HCT116 (cell line): ENCODE data around the gene LYSMD2.

Experiments
- CTCF ChIP-seq, 3 experiments: fragments of 200-600 bp in 1 of 3; sonication (generic) in 1 of 3; IDR thresholded peaks in 2 of 3; conservative IDR thresholded peaks in 1 of 3; 2 replicates each; pipeline ENCODE4 v1.5.1; 2012 to 2017; ENCODE audit warnings: low read depth in 2 of 3, low read length in 2 of 3, antibody characterized with exemption in 1 of 3, borderline replicate concordance in 1 of 3, control low read depth in 1 of 3, mild to moderate bottlenecking in 1 of 3, mixed read lengths in 1 of 3, mixed run types in 1 of 3, moderate library complexity in 1 of 3; ENCODE audit not compliant: insufficient read depth in 1 of 3
- EZH2phosphoT487 ChIP-seq: fragments of 200-600 bp; IDR thresholded peaks from 2 replicates; pipeline ENCODE4 v1.6.1; 2018; ENCODE audit warnings: antibody characterized with exemption, borderline replicate concordance
- POLR2AphosphoS5 ChIP-seq: IDR thresholded peaks from 2 replicates; pipeline ENCODE4 v1.6.1; 2011; ENCODE audit warnings: mild to moderate bottlenecking, low read depth, low read length, moderate library complexity
- RAD21 ChIP-seq: IDR thresholded peaks from 2 replicates; pipeline ENCODE4 v1.6.1; 2012; ENCODE audit warnings: low read depth, mild to moderate bottlenecking
- SP1 ChIP-seq: IDR thresholded peaks from 2 replicates; pipeline ENCODE4 v1.6.1; 2012; ENCODE audit warnings: low read depth
- ZNF274 ChIP-seq: fragments of 200-500 bp; sonication (Bioruptor generic); IDR thresholded peaks from 2 replicates; pipeline ENCODE4 v1.6.1; 2014; ENCODE audit warnings: mild to moderate bottlenecking, low read depth, low read length, inconsistent platforms
- TF ChIP-seq, protein P1 (sequence below): IDR thresholded peaks from 2 replicates; pipeline ENCODE4 v1.6.1; 2012
- TF ChIP-seq, protein P2 (sequence below): IDR thresholded peaks from 2 replicates; pipeline ENCODE4 v1.6.1; 2012; ENCODE audit warnings: low read depth

DNA sequence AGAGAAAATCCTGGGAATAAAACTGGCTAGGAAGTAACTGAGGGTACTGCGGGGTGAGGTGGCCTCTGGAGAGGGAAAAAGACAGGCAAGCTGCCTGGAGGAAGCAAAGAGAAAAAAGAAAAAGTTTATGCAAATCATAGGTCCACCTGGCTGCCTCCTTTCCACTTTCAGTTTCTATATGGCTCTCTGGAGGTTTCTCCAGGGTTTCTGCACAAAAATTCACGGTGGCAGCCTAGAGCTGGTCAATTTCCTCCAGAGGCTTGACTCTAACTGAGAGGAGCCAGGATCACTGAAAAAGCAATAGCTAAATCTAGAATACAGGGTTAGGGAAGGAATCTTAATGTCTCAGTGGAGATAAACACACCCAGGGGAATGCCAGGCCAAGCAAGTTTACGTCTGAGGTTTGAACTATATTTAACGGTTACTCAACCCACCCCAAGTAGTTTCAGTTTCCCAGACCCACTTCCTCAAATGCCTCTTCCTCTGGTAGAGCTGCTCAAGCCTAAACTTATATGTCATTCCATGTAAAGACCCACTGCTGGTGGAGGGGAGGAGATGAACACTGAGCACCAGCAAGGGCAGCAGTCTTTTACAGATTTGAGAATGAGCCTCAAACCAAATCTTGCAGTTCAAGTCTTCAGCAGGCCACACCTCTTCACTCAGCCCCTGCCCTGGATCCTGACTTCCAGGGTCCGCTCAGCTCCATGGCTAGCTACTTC, 5.7 kb downstream of the LYSMD2 start:
- TF ChIP-seq CTCF (IDR thresholded peaks at IDR 0.05 in 2 of 3, conservative IDR thresholded peaks at IDR 0.05 in 1 of 3; ENCODE audit: borderline replicate concordance in 1 of 3, insufficient read depth in 1 of 3, low read depth in 2 of 3, low read length in 2 of 3) = no peak
- TF ChIP-seq, protein P1, sequence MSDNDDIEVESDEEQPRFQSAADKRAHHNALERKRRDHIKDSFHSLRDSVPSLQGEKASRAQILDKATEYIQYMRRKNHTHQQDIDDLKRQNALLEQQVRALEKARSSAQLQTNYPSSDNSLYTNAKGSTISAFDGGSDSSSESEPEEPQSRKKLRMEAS = no peak
- TF ChIP-seq, protein P2, sequence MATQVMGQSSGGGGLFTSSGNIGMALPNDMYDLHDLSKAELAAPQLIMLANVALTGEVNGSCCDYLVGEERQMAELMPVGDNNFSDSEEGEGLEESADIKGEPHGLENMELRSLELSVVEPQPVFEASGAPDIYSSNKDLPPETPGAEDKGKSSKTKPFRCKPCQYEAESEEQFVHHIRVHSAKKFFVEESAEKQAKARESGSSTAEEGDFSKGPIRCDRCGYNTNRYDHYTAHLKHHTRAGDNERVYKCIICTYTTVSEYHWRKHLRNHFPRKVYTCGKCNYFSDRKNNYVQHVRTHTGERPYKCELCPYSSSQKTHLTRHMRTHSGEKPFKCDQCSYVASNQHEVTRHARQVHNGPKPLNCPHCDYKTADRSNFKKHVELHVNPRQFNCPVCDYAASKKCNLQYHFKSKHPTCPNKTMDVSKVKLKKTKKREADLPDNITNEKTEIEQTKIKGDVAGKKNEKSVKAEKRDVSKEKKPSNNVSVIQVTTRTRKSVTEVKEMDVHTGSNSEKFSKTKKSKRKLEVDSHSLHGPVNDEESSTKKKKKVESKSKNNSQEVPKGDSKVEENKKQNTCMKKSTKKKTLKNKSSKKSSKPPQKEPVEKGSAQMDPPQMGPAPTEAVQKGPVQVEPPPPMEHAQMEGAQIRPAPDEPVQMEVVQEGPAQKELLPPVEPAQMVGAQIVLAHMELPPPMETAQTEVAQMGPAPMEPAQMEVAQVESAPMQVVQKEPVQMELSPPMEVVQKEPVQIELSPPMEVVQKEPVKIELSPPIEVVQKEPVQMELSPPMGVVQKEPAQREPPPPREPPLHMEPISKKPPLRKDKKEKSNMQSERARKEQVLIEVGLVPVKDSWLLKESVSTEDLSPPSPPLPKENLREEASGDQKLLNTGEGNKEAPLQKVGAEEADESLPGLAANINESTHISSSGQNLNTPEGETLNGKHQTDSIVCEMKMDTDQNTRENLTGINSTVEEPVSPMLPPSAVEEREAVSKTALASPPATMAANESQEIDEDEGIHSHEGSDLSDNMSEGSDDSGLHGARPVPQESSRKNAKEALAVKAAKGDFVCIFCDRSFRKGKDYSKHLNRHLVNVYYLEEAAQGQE = no peak
- TF ChIP-seq POLR2AphosphoS5 = no peak
- no peak for TF ChIP-seq RAD21
- TF ChIP-seq ZNF274 = no peak
- no peak for TF ChIP-seq EZH2phosphoT487
- no peak for TF ChIP-seq SP1
